ENCODE measurements around the gene NAA40. TPM values are rescaled to one million over a fixed set of nuclear protein-coding genes. Genes with fewer than 3 reads are reported as not detected.

The NAA40 gene
- total RNA-seq, 1 donor from 2014 or later, result 21.2 TPM

DNA sequence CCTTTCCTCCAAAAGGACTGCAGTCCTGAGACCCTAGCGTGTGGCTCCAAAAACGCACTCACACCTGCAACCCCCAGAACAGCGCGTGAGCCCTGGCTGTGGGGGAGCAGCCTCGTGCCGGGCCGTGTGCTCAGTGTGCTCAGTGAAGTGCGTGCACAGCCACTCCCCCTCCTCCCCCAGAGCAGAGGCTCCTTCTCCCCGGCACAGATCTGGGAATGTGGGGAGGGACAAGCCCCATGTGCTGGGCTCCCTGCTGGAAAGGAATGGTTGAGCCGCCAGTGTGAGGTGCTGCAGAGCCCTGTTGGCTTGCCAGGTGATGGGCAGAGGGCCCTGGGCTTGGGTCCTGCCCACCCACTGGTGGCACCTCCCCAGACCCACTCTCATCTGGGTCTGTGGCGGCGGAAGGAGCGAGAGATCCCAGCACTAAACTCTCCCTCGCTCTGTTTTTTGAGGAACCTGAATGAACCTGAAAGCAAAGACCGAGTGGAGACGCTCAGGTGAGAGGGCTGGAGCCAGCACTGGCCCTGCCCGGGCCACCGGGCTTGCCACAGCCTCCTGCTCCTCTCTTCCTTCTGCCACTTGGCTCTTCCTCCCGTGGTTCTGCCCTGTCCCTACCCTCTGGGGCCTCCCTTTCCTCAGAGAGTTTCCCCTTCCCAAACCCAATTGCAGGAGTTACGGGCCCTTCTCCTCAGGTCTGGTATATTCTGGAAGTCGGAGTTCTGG, 30.8 kb upstream of the NAA40 start:
- H3K79me2 ChIP-seq (ENCODE audit: insufficient read depth, low read length), result no peaks in the 10 kb centered on the region

DNA sequence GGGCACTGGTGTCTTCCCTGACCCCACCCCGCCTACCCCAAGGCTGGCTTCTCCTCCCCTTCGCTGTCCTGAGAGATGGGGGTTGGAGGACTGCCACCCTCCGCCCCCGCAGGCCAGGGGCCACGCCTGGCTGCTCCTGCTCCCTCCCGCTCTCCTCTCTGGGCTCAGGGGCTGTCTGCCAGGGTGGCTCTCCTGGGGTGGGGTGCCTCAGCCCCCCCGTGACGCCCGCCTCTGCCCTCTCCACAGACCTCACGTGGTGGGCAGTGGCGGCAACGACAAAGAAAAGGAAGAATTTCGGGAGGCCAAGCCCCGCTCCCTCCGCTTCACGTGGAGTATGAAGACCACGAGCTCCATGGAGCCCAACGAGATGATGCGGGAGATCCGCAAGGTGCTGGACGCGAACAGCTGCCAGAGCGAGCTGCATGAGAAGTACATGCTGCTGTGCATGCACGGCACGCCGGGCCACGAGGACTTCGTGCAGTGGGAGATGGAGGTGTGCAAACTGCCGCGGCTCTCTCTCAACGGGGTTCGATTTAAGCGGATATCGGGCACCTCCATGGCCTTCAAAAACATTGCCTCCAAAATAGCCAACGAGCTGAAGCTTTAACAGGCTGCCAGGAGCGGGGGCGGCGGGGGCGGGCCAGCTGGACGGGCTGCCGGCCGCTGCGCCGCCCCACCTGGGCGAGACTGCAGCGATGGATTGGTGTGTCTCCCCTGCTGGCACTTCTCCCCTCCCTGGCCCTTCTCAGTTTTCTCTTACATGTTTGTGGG, 30.0 kb upstream of the NAA40 start:
- Histone ChIP-seq H4K20me1 (ENCODE audit: insufficient read depth, low read length) (peaks cover 25% of the 10 kb centered on the region), H3K36me3 (ENCODE audit: insufficient read depth, low read length) (peaks cover 5% of the 10 kb centered on the region), H3K9me3 (ENCODE audit: insufficient read depth, low read depth, low read length) (no peaks in the 10 kb centered on the region), H3K4me3 (ENCODE audit: insufficient read depth, low read depth, low read length) (no peak overlapping the region), H3K27ac (ENCODE audit: low read depth, low read length) (no peak overlapping the region), H3K4me2 (ENCODE audit: low read length) (no peak overlapping the region), H2AFZ (ENCODE audit: low read depth, low read length) (no peak overlapping the region), H3K79me2 (ENCODE audit: insufficient read depth, low read length) (no peaks in the 10 kb centered on the region), H3K27me3 (ENCODE audit: insufficient read depth, low read length) (no peaks in the 10 kb centered on the region), H3K9ac (ENCODE audit: low read length) (no peak overlapping the region), H3K4me1 (ENCODE audit: insufficient read depth, low read length) (no peaks in the 10 kb centered on the region)
- H3K4me1 Mint-ChIP-seq (ENCODE audit: low read depth, unreplicated experiment), result peaks cover 7% of the 10 kb centered on the region
- H3K9me3 Mint-ChIP-seq (ENCODE audit: unreplicated experiment), result no peaks in the 10 kb centered on the region
- H3K4me3 Mint-ChIP-seq (ENCODE audit: unreplicated experiment), result no peak overlapping the region
- H3K36me3 Mint-ChIP-seq (ENCODE audit: low read depth, unreplicated experiment), result peaks cover under 1% of the 10 kb centered on the region
- no peak for TF ChIP-seq EZH2 (IDR thresholded peaks at IDR 0.05; ENCODE audit: insufficient read depth, low read length)
- TF ChIP-seq, protein P1, sequence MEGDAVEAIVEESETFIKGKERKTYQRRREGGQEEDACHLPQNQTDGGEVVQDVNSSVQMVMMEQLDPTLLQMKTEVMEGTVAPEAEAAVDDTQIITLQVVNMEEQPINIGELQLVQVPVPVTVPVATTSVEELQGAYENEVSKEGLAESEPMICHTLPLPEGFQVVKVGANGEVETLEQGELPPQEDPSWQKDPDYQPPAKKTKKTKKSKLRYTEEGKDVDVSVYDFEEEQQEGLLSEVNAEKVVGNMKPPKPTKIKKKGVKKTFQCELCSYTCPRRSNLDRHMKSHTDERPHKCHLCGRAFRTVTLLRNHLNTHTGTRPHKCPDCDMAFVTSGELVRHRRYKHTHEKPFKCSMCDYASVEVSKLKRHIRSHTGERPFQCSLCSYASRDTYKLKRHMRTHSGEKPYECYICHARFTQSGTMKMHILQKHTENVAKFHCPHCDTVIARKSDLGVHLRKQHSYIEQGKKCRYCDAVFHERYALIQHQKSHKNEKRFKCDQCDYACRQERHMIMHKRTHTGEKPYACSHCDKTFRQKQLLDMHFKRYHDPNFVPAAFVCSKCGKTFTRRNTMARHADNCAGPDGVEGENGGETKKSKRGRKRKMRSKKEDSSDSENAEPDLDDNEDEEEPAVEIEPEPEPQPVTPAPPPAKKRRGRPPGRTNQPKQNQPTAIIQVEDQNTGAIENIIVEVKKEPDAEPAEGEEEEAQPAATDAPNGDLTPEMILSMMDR (IDR thresholded peaks at IDR 0.05; ENCODE audit: insufficient read depth, low read depth, low read length), result no peak
- H3K27me3 Mint-ChIP-seq (ENCODE audit: low read depth, unreplicated experiment), result no peaks in the 10 kb centered on the region
- no peak for FAIRE-seq
- no peak overlapping the region for H3K27ac Mint-ChIP-seq (ENCODE audit: unreplicated experiment)
- no peak for DNase-seq (ENCODE audit: low read depth)

More for the DNA sequence above, 30.8 kb upstream of the NAA40 start:
- Histone ChIP-seq H3K4me1 (ENCODE audit: insufficient read depth, low read length) (no peaks in the 10 kb centered on the region), H3K4me3 (ENCODE audit: insufficient read depth, low read depth, low read length) (no peak overlapping the region), H3K27me3 (ENCODE audit: insufficient read depth, low read length) (no peaks in the 10 kb centered on the region), H3K9me3 (ENCODE audit: insufficient read depth, low read depth, low read length) (no peaks in the 10 kb centered on the region), H3K36me3 (ENCODE audit: insufficient read depth, low read length) (peaks cover 5% of the 10 kb centered on the region), H4K20me1 (ENCODE audit: insufficient read depth, low read length) (peaks cover 29% of the 10 kb centered on the region), H3K27ac (ENCODE audit: low read depth, low read length) (no peak overlapping the region), H2AFZ (ENCODE audit: low read depth, low read length) (no peak overlapping the region), H3K9ac (ENCODE audit: low read length) (no peak overlapping the region), H3K4me2 (ENCODE audit: low read length) (no peak overlapping the region)
- FAIRE-seq, result no peak
- no peak overlapping the region for H3K27ac Mint-ChIP-seq (ENCODE audit: unreplicated experiment)
- DNase-seq (ENCODE audit: low read depth), result no peak
- TF ChIP-seq, protein P1 (IDR thresholded peaks at IDR 0.05; ENCODE audit: insufficient read depth, low read depth, low read length), result no peak
- no peak for TF ChIP-seq EZH2 (IDR thresholded peaks at IDR 0.05; ENCODE audit: insufficient read depth, low read length)
- H3K9me3 Mint-ChIP-seq (ENCODE audit: unreplicated experiment), result no peaks in the 10 kb centered on the region
- H3K4me3 Mint-ChIP-seq (ENCODE audit: unreplicated experiment), result no peak overlapping the region
- H3K36me3 Mint-ChIP-seq (ENCODE audit: low read depth, unreplicated experiment), result peaks cover 3% of the 10 kb centered on the region
- H3K4me1 Mint-ChIP-seq (ENCODE audit: low read depth, unreplicated experiment), result peaks cover 14% of the 10 kb centered on the region
- no peaks in the 10 kb centered on the region for H3K27me3 Mint-ChIP-seq (ENCODE audit: low read depth, unreplicated experiment)
